Measurements from ENCODE around the gene LAMTOR3. TPM values are rescaled to one million over a fixed set of nuclear protein-coding genes. Genes with fewer than 3 reads are reported as not detected.

LAMTOR3 gene
- total and polyA plus RNA-seq, 10 of the 15 experiments (the other 5 are each of a cell fraction or from before 2014, with no cell fraction given), result 30.1 to 120 (median 65.5) TPM

- Histone ChIP-seq H3K27me3 (replicated peaks in 1 of 2; ENCODE audit: control insufficient read depth in 2 of 2, insufficient read depth in 2 of 2, low read length in 1 of 2) (no peaks in the 10 kb centered on the region), H3K4me1 (ENCODE audit: control insufficient read depth, insufficient read depth, low read length) (no peaks in the 10 kb centered on the region), H3K4me3 (no peak overlapping the region), H3K9me3 (replicated peaks; ENCODE audit: control insufficient read depth, insufficient read depth, low read length) (peaks cover 2% of the 10 kb centered on the region; the same call in 2 of the 3 replicates), H3K4me2 (ENCODE audit: control insufficient read depth, insufficient read depth) (no peak overlapping the region), H3K9ac (ENCODE audit: control insufficient read depth, insufficient read depth, low read length) (no peak overlapping the region), H4K20me1 (ENCODE audit: control insufficient read depth, insufficient read depth) (no peaks in the 10 kb centered on the region), H3K79me2 (ENCODE audit: control insufficient read depth, insufficient read depth, low read length) (no peaks in the 10 kb centered on the region), H3K27ac (ENCODE audit: control insufficient read depth, insufficient read depth) (no peak overlapping the region), H2AFZ (ENCODE audit: control insufficient read depth, low read depth, low read length) (no peak overlapping the region), H3K36me3 (ENCODE audit: control insufficient read depth in 2 of 2, insufficient read depth in 2 of 2, low read length in 1 of 2) (peaks cover 2 to 5% of the 10 kb centered on the region in 2 experiments; a peak in 2 of 4 replicates)
- CTCF ChIA-PET, result no interaction called here
- SMC1A ChIA-PET (ENCODE audit: uncharacterized antibody, unreplicated experiment), result interaction anchor here (2.7 kb wide), 1 partner anchor 24 kb away, joined by 8 read pairs; no protein-coding TSS in a partner anchor
- FAIRE-seq (no peak), ATAC-seq (no peak), DNase-seq (ENCODE audit: low read depth, low spot score) (no peak)
- no peak for TF ChIP-seq ASH2L (IDR thresholded peaks at IDR 0.05; ENCODE audit: borderline replicate concordance, low read depth)
- TF ChIP-seq MXI1 (IDR thresholded peaks at IDR 0.05; ENCODE audit: low read depth, low read length), result no peak
- TF ChIP-seq KLF5 (IDR thresholded peaks at IDR 0.05; ENCODE audit: partially characterized antibody), result no peak
- TF ChIP-seq IRF5 (IDR thresholded peaks at IDR 0.05; ENCODE audit: borderline replicate concordance), result no peak
- no peak for TF ChIP-seq SRF (IDR thresholded peaks at IDR 0.05; ENCODE audit: low read depth in 2 of 2, low read length in 2 of 2)
- TF ChIP-seq GATAD2B (conservative IDR thresholded peaks at IDR 0.05; ENCODE audit: low read depth), result no peak
- no peak for TF ChIP-seq IRF4 (IDR thresholded peaks at IDR 0.05; ENCODE audit: low read depth, low read length)
- TF ChIP-seq CBX3 (IDR thresholded peaks at IDR 0.05; ENCODE audit: borderline replicate concordance, low read depth), result no peak
- TF ChIP-seq CEBPB (IDR thresholded peaks at IDR 0.05; ENCODE audit: borderline replicate concordance in 1 of 2, low read depth in 2 of 2, low read length in 2 of 2), result no peak
- no peak for TF ChIP-seq ZBTB33 (IDR thresholded peaks at IDR 0.05)
- no peak for TF ChIP-seq RB1 (IDR thresholded peaks at IDR 0.05; ENCODE audit: borderline replicate concordance)
- TF ChIP-seq ESRRA (IDR thresholded peaks at IDR 0.05; ENCODE audit: low read length), result no peak
- no peak for TF ChIP-seq PAX8 (IDR thresholded peaks at IDR 0.05)
- no peak for TF ChIP-seq GABPA (IDR thresholded peaks at IDR 0.05; ENCODE audit: low read depth)
- no peak for TF ChIP-seq MEF2B (IDR thresholded peaks at IDR 0.05; ENCODE audit: partially characterized antibody, poor library complexity, severe bottlenecking)
- TF ChIP-seq MYB (IDR thresholded peaks at IDR 0.05; ENCODE audit: borderline replicate concordance, low read depth, low read length), result no peak
- no peak for TF ChIP-seq CTCF (IDR thresholded peaks at IDR 0.05 in 2 of 3, conservative IDR thresholded peaks at IDR 0.05 in 1 of 3; ENCODE audit: control insufficient read depth in 2 of 3, extremely low read depth in 1 of 3, insufficient read depth in 1 of 3, low read depth in 3 of 3, low read length in 3 of 3)
- no peak for TF ChIP-seq CREM (IDR thresholded peaks at IDR 0.05; ENCODE audit: low read depth)
- no peak for TF ChIP-seq ATF3 (IDR thresholded peaks at IDR 0.05; ENCODE audit: borderline replicate concordance, extremely low read depth, low read depth, low read length)
- no TSS peak for BruUV-seq (replicated peaks)
- intact Hi-C loops (cut with micrococcal nuclease; ENCODE audit: unreplicated experiment) (no loop called here), in situ Hi-C loops (cut with MboI) (no loop called here)
- POLR2A ChIA-PET, result no interaction called here
- RAD21 ChIA-PET (ENCODE audit: unreplicated experiment), result no interaction called here
- WGBS (ENCODE audit: insufficient coverage, insufficient replicate concordance, low lambda C conversion rate, missing lambda C conversion rate), result 71% methylated on average over 2 of the region's 2 CpGs
Observed at GRCh38 chr4:99915449-99915848, 21.2 kb upstream of the LAMTOR3 start.

All from GM12878 (cell line).